Activated effector memory CD4-positive, alpha-beta T cell treated with anti-CD3 and anti-CD28 coated beads, Interleukin-2, amount 50 U/mL, for 16 hours (primary cell): ENCODE measurements around the gene OR1I1.
"Not testable (repeated sequence)": the region's sequence is repeated elsewhere in the genome, so short reads cannot be mapped to it uniquely, and the experiment has no call there.

Experiments used
- DNase-seq: peaks from one replicate; pipeline ENCODE4 v3.0.0-alpha.2; 2020

The OR1I1 gene

GRCh38 chr19:15081911-15082310, at the start of gene OR1I1:
Gene OR1I1, plus strand, starts transcription at chr19:15082211. Its CDS starts 4,855 bp downstream, at chr19:15087066.
- DNase-seq = no peak

- no peak for DNase-seq
These were observed 46.2 kb upstream of the OR1I1 start for GRCh38 chr19:15035795-15036311.

- no peak for DNase-seq
These were observed 44.4 kb upstream of the OR1I1 start for GRCh38 chr19:15037586-15037985.

GRCh38 chr19:15038294-15038693, 43.7 kb upstream of the OR1I1 start:
- no peak for DNase-seq

- no peak for DNase-seq
These were observed 40.0 kb upstream of the OR1I1 start for GRCh38 chr19:15042003-15042402.

GRCh38 chr19:15042826-15043225, 39.2 kb upstream of the OR1I1 start:
- DNase-seq = no peak

- DNase-seq = no peak
These were observed 36.5 kb upstream of the OR1I1 start for GRCh38 chr19:15045506-15045905.

GRCh38 chr19:15047680-15048079, 34.3 kb upstream of the OR1I1 start:
- no peak for DNase-seq

- DNase-seq = no peak
These were observed 33.9 kb upstream of the OR1I1 start for GRCh38 chr19:15048128-15048527.

- no peak for DNase-seq
These were observed 33.0 kb upstream of the OR1I1 start, which contains the start of gene CASP14 for GRCh38 chr19:15048885-15049541. Gene CASP14, plus strand, starts transcription at chr19:15049480. Its CDS starts 2,772 bp downstream, at chr19:15052252.

- no peak for DNase-seq
These were observed 31.4 kb upstream of the OR1I1 start for GRCh38 chr19:15050639-15051038.

GRCh38 chr19:15062036-15062435, 20.0 kb upstream of the OR1I1 start:
- DNase-seq = no peak

GRCh38 chr19:15070386-15070785, 11.6 kb upstream of the OR1I1 start:
- not testable (repeated sequence) for DNase-seq

- DNase-seq = no peak
These were observed 8.9 kb upstream of the OR1I1 start for GRCh38 chr19:15072930-15073647.

GRCh38 chr19:15074371-15074770, 7.6 kb upstream of the OR1I1 start:
- DNase-seq = no peak

GRCh38 chr19:15075806-15076205, 6.2 kb upstream of the OR1I1 start:
- DNase-seq = no peak

- DNase-seq = not testable (repeated sequence)
These were observed 2.0 kb upstream of the OR1I1 start for GRCh38 chr19:15080002-15080401.

GRCh38 chr19:15087182-15087581, 5.2 kb downstream of the OR1I1 start:
- DNase-seq = no peak

- DNase-seq = no peak
These were observed 10.1 kb downstream of the OR1I1 start for GRCh38 chr19:15091918-15092753.

- DNase-seq = no peak
These were observed 11.0 kb downstream of the OR1I1 start for GRCh38 chr19:15093001-15093400.

- DNase-seq = no peak
These were observed 14.2 kb downstream of the OR1I1 start for GRCh38 chr19:15096223-15096622.

GRCh38 chr19:15097980-15098379, 16.0 kb downstream of the OR1I1 start:
- DNase-seq = not testable (repeated sequence)

GRCh38 chr19:15098460-15098859, 16.4 kb downstream of the OR1I1 start:
- DNase-seq = no peak
